Activated CD8-positive, alpha-beta memory T cell treated with anti-CD3 and anti-CD28 coated beads, Interleukin-2, amount 50 U/mL, for 24 hours (primary cell): ENCODE data around the gene SPRYD4.
"Not testable (repeated sequence)": the region's sequence is repeated elsewhere in the genome, so short reads cannot be mapped to it uniquely, and the experiment has no call there.

Experiments used
- DNase-seq: peaks from one replicate; pipeline ENCODE4 v3.0.0-alpha.2; 2020; ENCODE audit errors: extremely low read depth

SPRYD4 gene

GRCh38 chr12:56468216-56469006 is at the start of gene SPRYD4:
SPRYD4 (plus strand) TSS chr12:56468578; CDS start chr12:56468592, 14 bp downstream.
- DNase-seq = peak; percentile 74

GRCh38 chr12:56420411-56420810 is 48.0 kb upstream of the SPRYD4 start:
- DNase-seq = no peak

DNA sequence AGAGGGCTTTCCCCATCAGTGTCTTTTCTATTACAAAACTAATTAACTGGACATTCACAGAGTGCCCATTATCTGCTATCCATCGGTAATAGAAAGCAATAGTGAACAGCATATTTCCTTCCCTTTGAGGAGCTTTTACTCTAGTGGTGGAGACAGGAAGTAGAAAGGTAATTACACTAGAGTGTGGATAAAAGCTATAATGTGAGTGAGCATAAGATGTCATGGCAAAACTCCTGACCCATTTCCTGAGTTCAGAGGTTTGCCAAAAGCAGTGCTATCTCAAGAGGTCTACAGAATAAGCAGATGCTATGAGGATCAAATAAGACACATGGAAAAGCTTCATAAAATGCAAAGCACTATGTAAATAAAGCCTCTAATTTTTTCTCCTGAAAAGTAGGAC is 43.2 kb upstream of the SPRYD4 start:
- no peak for DNase-seq

GRCh38 chr12:56425940-56426438 is 42.4 kb upstream of the SPRYD4 start:
- no peak for DNase-seq

GRCh38 chr12:56431288-56431687 is 37.1 kb upstream of the SPRYD4 start:
- DNase-seq = no peak

DNA sequence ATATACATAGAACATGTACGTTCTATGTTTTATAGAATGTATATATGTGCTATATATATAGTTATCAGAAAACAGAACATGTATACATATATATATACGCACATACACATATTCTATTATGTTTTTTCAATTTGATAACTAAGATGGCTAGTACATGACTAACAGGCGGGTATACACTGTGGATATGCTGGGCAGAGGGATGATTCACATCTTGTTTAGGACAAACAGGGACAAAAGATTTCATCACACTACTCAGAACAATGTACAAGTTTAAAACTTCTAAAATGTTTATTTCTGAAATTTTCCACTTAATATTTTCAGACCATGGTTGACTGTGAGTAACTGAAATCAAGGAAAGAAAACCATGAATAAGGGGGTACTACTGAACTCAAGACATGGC is 36.5 kb upstream of the SPRYD4 start:
- no peak for DNase-seq

DNA sequence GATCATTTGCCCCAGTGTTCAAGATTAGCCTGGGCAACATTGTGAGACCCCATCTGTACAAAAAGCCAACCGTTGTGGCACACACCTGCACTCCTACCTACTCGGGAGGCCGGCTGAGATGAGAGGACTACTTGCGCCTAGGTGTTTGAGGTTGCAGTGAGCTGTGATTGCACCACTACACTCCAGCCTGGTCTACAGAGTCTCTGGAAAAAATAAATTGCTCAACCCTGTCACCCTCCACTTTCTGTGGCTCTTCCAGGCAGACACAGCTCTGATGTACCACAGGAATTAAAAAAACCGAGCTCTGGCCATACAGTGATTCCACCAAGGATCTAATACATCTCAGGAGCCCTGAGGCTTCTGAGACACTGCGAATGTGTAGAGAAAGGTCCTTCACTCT is 33.5 kb upstream of the SPRYD4 start:
- no peak for DNase-seq

DNA sequence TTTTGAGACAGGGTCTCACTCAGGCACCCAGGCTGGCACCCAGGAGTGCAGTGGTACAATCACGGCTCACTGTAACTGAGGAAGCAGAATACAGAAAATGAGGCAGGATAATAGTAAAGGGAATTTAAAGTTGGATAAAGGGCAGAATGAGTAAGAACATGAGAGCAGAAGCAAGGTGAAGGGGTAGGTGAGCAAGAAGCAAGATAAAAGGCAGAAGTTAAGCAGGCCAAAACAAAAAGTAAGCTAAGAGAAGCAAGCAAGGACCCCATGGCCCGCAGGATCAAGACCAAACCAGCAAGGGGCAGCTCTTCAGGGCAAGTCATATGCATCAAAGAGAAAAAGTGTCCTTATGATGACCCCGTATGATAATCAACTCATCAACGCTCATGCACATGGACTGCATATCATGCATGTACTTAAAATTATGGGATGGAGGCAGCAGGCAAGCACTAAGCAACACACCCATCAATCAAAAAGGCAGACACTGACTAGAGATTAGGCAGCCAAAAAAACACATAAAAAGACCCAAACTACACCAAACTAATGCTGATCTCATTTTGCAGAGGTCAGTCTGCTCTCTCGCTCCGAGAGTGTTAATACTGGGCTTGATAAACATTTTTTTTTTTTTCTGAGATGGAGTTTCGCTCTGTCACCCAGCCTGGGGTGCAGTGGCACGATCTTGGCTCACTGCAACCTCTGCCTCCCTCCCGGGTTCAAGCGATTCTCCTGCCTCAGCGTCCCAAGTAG is 30.8 kb upstream of the SPRYD4 start:
- DNase-seq = no peak

DNA sequence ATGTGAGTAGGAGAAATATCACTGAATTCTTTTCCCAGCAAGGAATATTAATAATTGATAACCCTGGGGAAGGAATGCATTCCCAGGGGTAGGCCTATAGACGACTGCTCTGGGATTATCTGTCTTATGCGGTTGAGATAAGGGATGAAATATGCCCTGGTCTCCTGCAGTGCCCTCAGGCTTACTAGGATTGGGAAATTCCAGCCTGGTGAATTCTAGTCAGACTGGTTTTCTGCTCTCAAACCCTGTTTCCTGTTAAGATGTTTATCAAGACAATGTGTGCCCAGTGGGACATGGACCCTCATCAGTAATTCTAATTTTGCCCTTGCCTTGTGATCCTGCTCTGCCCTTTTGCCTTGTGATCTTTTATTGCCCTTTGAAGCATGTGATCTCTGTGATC is 25.2 kb upstream of the SPRYD4 start:
- DNase-seq = not testable (repeated sequence)

- DNase-seq = peak; percentile 59
These were observed 19.3 kb upstream of the SPRYD4 start, which contains the start of gene TIMELESS for GRCh38 chr12:56448860-56449621. TIMELESS (minus strand) TSS chr12:56449426; CDS start chr12:56434170, 15,256 bp downstream.

DNA sequence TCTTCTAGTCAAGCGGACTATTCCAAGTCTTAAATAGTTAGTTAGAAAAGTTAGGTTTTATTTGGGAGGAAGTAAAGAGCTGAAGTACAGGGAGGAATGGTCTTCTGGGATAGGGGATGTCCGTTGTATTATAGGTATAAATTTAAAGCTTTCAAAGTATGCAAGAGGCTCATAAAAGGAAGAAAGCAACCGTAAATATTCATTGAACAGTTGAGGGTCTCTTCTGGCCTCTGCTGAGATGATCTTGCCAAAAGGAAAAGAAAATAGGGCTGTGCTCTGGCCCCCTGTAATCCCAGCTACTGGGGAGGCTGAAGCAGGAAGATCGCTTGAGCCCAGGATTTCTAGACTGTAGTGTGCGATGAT is 18.8 kb upstream of the SPRYD4 start:
- no peak for DNase-seq

GRCh38 chr12:56450241-56450640 is 18.1 kb upstream of the SPRYD4 start:
- DNase-seq = no peak

GRCh38 chr12:56451147-56451546 is 17.2 kb upstream of the SPRYD4 start:
- no peak for DNase-seq

DNA sequence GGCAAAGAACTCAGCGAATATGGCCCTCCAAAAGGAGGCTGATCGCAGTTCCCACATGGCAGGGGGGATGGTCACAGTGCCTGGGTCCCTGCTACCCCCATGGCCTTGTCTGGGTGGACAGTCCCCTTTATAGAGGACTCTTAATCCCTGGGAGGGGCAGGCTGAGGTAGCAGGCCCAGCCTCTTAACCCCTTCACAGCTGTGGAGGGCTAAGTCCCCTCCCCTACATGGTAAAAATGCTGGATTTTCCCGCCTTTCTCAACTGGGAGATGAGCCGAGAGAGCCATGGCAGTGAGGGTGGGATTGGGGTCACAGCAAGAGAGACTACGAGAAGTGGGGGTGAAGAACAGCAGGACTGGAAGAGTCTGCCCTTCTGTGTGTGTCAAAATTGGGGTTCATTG is 13.8 kb upstream of the SPRYD4 start, which contains the start of gene MIP:
MIP (minus strand) TSS at position 101 of the 400 bp plus-strand sequence; CDS start at position 57, 44 bp downstream.
- DNase-seq = no peak

DNA sequence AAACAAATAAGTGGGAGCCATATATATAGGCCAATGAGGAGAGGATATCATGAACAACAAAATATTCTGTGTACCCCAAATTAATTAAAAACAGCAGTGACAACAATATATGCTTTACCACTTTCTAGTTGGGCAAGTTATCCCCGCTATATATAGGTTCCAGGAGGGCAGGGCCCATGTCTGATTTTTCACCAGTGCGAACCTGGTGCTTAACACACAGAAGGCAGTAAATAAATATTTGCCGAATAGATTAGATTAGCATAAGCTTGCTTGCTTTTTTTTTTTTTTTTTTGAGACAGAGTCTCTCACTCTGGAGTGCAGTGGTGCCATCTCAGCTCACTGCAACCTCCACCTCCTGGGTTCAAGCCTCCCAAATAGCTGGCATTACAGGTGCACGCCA is 10.6 kb upstream of the SPRYD4 start:
- no peak for DNase-seq

DNA sequence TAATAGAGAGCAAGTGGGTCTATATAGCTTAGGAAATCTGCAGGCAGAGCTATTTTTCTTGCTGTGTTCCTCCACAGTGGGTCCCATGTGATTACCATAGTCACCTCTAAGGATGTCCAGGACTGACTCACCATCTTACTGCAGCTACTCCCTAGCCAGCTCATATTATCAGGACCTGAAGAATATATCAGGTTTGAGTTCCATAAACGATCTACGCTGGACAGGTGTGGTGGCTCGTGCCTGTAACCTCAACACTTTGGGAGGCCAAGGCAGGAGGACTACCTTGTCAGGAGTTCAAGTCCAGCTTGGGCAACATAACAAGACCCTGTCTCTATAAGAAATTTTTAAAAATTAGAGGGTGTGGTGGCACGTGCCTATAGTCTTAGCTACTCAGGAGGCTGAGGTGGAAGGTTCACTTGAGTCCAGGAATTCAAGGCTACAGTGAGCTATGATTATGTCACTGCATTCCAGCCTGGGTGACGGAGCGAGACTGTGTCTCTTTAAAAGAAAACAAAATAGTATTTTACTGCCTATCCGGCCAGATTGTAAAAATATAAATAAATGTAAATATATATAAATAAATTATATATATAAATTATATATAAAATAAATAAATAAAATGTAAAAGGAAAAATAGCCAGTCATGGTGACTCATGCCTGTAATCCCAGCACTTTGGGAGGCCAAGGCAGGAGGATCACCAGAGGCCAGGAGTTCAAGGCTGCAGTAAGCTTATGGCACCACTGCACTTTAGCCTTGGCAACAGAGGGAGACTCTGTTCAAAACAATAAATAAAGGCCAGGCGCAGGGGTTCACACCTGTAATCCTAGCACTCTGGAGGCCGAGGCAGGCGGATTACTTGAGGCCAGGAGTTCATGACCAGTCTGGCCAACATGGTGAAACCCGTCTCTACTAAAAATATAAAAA is 6.9 kb upstream of the SPRYD4 start:
- DNase-seq = no peak

DNA sequence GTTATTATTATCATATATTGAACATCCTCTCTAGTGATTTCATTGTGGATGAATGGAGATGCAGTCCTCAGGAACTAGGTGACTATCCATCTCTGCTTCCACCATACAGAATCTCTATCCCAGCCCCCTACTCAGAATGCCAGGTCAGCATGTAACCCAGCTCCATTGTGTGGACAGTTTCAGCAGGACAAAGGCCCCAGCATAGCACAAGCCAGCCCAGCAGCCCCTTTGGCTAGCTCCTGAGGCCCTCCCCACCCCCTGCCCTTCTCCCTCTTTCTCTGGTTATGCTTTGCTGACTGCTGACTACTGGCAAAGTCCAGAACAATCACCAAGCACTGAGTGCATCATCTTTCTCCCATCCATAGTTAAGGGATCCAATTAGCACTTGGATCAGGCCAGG is 5.8 kb upstream of the SPRYD4 start:
- DNase-seq = no peak

DNA sequence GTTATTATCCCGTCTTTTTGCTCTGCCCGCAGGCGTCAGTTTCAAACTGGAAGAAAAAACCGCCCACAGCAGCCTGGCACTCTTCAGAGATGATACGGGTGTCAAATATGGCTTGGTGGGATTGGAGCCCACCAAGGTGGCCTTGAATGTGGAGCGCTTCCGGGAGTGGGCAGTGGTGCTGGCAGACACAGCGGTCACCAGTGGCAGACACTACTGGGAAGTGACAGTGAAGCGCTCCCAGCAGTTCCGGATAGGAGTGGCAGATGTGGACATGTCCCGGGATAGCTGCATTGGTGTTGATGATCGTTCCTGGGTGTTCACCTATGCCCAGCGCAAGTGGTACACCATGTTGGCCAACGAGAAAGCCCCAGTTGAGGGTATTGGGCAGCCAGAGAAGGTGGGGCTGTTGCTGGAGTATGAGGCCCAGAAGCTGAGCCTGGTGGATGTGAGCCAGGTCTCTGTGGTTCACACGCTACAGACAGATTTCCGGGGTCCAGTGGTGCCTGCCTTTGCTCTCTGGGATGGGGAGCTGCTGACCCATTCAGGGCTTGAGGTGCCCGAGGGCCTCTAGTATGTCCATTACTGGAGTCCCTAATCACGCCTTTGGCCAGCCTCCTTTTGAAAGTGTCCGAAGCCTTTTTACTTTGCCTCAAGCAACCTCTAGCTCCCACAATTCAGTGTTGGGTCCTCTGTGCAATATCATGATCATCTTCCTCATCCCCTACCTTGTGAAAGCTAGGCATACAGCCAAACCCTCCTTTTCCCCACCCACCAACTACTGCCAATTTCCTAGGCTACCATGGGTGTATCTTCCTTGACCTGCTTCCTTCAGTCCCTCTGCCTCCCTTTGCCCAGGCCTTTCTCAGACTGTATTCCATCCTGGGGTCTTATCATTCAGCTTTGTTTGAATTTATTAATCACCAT is 891 bp downstream of the SPRYD4 start:
- DNase-seq = no peak

DNA sequence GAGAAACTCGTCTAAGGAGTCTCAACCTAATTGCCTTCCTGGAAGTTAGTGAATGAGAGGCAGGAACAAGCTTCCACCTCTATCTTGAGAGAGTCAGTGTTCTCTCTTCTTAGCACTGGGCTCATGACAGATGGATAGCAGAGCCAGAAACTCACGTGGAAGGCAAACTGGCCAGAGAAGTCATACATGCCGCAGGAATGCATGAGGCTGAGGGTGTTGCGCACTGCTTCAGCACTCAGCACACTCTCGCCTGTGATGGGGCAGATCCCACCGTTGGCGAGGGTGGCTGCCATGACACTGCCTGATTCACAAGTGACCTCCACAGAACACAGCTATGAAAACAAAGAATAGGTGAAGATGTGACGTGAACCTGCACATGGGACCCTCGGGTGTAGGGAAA is 6.0 kb downstream of the SPRYD4 start:
- DNase-seq = no peak

DNA sequence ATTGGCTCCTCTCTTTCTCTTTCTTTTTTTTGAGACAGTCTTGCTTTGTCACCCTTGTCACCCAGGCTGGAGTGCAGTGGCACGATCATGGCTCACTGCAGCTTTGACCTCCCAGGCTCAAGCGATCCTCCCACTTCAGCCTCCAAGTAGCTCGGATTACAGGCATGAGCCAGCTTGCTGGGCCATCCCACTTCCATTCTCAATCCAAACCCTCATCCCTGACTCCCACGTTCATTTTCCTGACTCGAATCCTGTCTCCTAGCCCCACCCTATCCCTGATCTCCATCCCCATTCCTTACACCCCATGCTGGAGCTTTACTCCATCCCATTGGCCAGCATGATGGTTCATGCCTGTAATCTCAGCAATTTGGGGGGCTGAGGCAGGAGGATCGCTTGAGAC is 7.8 kb downstream of the SPRYD4 start:
- DNase-seq = no peak
